Measurements from ENCODE around the gene CCDC122.
"Not testable (repeated sequence)": the region's sequence is repeated elsewhere in the genome, so short reads cannot be mapped to it uniquely, and the experiment has no call there.

CCDC122 gene

GRCh38 chr13:43876366-43876765, 3.2 kb downstream of the CCDC122 start:
- no peak for DNase-seq

GRCh38 chr13:43874504-43875092, 4.9 kb downstream of the CCDC122 start:
- DNase-seq, result peak; percentile 63

- no peak for DNase-seq
These were observed 7.4 kb downstream of the CCDC122 start for GRCh38 chr13:43872181-43872580.

DNA sequence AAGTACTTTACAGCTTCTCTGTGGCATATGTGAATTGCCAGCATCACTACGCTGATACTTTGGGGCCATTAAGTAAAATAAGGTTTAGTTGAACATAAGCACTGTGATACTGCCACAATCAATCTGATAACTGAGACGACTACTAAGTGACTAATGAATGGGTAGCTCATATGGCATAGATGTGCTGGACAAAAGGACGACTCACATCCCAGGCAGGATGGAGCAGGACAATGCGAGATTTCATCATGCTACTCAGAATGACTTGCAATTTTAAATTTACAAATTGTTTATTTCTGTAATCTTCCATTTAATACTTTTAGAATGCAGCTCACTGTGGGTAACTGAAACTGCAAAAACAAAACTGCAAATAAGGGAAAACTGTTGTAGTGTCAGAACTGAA, 13.6 kb downstream of the CCDC122 start:
- no peak for DNase-seq

DNA sequence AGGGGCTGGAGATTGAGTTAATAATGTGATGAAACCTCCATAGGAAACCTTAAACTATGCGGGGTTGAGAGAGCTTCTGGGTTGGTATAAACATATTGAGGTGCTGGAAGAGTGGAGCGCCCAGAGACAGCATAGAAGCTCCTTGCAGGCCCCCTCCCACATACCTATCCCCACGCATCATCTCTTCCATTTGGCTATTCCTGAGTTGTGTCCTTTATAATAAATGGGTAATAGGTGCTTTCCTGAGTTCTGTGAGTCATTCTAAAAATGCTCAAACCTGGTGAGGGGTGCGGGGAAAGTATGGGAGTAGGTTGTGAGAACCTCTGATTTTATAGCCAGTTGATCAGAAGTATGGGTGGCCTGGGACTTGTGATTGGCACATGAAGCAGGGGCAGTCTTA, 14.6 kb downstream of the CCDC122 start:
- DNase-seq, result no peak

GRCh38 chr13:43861863-43862262, 17.7 kb downstream of the CCDC122 start:
- no peak for DNase-seq

- no peak for DNase-seq
These were observed 26.6 kb downstream of the CCDC122 start for GRCh38 chr13:43852923-43853404.

GRCh38 chr13:43850873-43851272, 28.7 kb downstream of the CCDC122 start:
- DNase-seq, result no peak

GRCh38 chr13:43848001-43848649, 31.4 kb downstream of the CCDC122 start:
- no peak for DNase-seq

DNA sequence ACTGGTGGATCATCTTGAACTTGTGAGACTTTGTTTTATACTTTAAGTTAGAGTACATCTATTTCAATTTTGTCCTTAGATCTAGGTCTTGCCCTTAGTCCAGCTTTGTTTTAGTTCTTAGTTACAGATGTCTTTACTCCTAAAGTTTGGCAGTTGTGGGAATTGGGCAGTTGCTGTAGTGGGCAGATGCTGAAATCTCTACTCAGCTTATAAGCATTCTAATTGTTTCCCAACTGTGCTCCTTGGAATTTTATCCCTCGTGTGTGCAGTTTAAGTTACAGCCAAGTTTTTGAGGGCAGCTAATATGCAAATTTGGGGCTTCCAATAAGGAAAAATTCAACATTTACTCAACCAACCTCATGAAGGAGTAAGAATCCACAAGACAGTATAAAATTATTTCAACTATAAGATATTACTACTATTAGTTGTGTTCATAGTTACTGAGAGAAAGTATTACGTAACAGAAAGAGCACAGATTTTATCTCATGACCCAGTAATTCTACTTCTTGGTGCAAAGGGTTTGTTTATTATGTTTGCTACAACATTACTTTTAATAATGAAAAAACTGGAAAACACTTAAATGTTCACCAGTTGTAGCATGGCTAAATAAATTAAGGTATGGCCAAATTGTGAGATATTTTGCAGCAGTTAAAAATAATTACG, 32.9 kb downstream of the CCDC122 start:
- DNase-seq, result no peak

- no peak for DNase-seq
These were observed 40.6 kb downstream of the CCDC122 start for GRCh38 chr13:43838909-43839308.

DNA sequence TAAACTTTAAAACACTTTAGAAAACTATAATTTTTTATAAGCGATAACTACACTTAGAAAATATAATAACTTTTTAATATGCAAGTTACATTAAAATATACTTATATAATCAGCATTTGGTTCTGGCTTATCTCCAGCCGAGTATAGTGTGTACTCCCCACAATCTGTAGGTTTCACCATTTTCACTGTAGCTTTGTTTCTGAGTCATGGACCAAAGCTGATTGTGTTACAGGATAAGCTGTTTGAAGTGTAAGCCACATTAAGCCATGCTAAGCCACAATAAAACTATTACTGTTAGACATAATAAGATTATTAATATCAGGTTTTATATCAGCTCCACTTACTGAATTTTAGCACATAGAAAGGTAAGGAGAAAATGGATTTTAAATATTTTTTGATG, 43.8 kb downstream of the CCDC122 start:
- no peak for DNase-seq

GRCh38 chr13:43831088-43831487, 48.5 kb downstream of the CCDC122 start:
- no peak for DNase-seq

DNA sequence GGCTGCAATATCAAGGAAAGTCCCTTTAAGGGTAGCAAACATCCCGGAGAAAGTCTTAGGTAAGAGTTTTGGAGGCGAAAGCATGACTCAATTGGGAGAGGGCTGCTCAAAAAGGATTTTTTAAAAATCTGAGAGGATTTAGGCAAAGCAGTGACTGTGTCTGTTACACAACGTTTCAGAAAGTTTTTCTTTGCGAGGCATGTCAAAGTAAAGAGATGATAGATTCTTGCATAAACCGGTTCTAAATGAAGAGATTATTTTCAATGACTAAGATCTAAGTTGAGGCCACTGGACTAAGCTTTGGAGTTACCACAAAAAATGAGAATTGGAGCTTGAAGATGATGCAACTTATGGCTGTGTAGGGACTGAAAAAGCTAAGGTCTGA, 49.1 kb downstream of the CCDC122 start:
- DNase-seq, result no peak

DNA sequence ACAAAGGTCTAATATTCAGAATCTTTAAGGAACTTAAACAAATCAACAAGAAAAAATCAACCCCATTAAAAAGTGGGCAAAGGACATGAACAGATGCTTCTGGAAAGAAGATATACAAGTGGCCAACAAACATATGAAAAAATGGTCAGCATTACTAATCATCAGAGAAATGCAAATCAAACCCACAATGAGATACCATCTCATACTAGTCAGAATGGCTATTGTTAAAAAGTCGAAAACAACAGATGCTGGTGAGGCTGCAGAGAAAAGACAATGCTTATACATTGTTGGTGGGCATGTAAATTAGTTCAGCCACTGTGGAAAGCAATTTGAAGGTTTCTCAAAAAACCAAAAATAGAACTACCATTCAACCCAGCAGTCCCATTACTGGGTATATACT, 54.9 kb downstream of the CCDC122 start:
- not testable (repeated sequence) for DNase-seq

- no peak for DNase-seq
These were observed 56.6 kb downstream of the CCDC122 start for GRCh38 chr13:43822969-43823368.

DNA sequence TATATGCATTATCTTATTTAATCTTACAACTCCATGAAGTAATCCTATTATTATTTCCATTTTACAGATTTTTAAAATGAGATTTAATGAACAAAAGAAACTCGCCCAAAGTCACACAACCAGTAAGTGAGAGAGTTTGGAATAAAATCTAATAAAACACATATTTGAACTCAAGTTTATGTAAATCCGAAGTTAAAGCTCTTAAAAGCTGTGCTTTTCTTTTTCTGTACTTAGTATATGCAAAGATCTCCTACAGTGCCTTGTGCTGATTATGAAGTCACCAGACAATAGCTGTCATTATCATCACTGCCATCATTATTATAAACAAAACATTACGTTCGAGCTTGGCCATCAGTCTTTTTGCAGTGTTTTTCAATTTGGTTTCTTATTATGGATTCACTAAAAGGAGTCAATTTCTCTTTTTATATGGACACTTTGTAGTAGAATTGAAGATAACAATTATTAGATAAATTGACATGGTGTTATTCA, 63.1 kb downstream of the CCDC122 start:
- DNase-seq, result no peak

DNA sequence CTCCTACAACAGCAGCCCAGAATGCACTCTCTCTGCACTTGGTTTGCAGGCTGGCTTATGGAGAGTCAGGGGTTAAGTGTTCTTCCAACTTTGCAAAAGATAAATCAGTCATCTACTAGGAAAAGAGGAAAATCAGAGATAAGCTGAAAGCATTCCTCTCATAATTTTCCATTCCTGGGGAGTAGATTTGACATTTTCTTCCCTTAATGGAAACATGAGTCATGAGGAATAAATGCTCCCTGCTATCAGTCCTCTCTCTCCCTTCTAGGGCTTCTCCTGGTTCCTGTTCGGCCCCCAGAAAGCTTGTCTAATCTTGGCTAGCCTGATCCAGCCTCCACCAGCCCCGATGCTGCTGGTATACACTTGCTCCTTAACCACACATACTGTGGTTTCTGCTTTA, 64.3 kb downstream of the CCDC122 start:
- DNase-seq, result no peak

DNA sequence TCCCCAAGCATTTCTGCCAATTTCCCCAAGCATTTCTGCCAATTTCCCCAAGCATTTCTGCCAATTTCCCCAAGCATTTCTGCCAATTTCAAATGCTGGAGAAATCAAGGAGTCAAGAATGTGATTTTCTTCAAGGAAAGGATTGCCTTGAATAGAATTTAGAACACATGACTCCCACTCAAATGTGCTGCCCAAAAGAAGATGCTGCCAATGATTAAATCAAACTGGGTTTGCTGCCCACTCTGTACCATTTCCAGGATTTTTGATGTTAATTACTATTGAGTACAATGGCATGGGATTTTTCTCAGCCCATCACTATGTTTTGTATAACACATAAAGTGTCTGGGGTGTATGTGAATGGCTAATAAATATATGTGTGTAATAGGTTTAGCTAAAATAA, 70.9 kb downstream of the CCDC122 start:
- no peak for DNase-seq

GRCh38 chr13:43805681-43806128, 73.8 kb downstream of the CCDC122 start:
- no peak for DNase-seq

DNA sequence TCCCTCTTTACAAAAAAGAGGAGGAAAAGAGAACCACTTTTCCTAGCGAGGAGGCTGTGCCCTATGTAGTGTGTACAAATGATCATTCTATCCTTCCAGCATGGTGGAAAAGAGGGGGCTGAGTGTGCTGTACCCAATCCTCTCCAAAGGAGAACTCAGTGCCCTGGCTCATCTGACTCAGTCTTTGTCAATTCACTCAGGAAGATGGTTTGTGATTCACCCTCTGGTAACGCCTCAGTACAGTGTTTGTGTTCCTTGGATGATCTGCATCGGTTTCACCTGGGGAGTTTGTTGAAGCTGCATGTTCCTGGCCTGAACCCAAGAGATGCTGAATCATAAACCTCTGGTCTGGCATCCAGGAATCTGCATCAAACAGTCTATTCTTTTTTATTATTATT, 74.5 kb downstream of the CCDC122 start:
- DNase-seq, result no peak

DNA sequence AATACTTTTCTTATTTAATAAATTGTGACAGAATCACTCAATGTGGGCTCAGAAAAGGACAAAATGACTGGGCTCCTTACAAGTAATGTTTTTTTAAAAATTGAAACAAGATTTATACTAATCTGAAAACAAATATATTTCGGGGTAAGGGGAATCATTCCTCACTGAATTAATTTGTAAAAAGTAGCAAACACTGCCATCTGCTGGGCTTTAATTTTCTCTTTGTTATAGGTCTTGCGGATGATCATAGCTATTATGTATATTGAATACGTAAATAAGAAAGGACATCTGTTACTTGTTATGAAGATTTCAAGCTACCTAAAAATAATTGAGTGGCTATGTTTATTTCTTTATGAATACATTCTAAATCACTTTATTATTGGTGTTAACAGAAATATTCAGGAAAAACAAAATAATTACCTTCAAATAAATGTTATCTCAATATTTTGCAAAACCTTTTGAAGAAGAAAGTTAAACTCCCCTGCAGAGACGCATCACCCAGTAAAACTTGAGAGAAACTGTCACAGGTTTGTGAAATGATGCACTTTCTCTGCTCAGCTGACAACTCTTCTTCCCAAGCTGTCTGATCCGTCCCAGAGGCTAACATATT, 75.0 kb downstream of the CCDC122 start:
- peak; percentile 86 for DNase-seq

DNA sequence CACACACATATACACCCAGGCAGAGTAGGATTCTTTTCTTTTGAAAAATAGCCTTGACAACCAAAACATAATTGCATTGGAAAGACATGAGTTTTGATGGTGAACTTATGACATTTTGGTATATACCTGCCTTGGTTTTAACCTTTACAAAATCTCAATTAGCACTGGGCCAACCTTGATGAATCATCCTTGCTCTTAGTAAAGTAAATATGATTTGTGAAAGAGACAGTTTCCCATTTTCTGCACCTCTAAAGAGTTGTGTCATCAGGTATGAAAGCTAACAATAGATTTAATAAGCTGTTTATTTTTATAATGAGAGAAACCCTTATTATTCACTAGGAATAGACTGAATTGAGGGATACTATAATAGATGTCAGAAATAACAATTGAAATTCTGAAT, 77.0 kb downstream of the CCDC122 start:
- DNase-seq, result peak; percentile 50

GRCh38 chr13:43800828-43801227, 78.7 kb downstream of the CCDC122 start:
- DNase-seq, result no peak

Measured in NCI-H748 treated with DMSO at 0.1 percent for 48 hours (cell line).